ENCODE results near the gene CYLD. TPM values are rescaled to one million over a fixed set of nuclear protein-coding genes. Genes with fewer than 3 reads are reported as not detected.

The CYLD gene
- total RNA-seq, 2 experiments from 2014 or later: 7.4 to 14.9 TPM

DNA sequence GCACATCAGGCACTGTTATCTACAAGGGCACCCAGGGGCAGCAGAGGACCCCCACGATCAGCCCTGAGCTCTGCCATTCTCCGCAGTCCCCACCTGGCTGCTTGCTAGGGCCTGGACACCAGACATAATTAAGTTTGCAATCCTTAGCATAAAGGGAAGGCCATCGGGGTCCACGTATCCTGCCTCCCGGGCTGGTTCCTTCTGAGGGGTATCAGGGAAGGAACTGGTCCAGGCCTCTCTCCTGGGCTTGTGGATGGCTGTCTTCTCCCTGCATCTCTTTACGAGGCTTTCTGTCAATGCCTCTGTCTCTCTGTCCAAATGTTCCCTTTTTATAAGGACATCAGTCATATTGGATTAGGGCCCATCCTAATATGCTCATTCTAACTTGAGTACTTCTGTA, 77.8 kb downstream of the CYLD start:
- Histone ChIP-seq H3K9me3 (ENCODE audit: low read length) (no peaks in the 10 kb centered on the region), H3K4me3 (ENCODE audit: low read depth, low read length, poor library complexity, severe bottlenecking) (no peak overlapping the region), H3K4me2 (ENCODE audit: low read length) (no peak overlapping the region), H3K36me3 (ENCODE audit: insufficient read depth, low read length) (no peaks in the 10 kb centered on the region), H2AFZ (ENCODE audit: low read length) (no peak overlapping the region), H3K9me2 (ENCODE audit: insufficient read depth, low read length) (no peaks in the 10 kb centered on the region), H4K20me1 (ENCODE audit: insufficient read depth, low read length) (no peaks in the 10 kb centered on the region), H3K27ac (ENCODE audit: low read depth, low read length, poor library complexity, severe bottlenecking) (no peak overlapping the region), H3K4me1 (ENCODE audit: insufficient read depth, low read length, poor library complexity, severe bottlenecking) (no peaks in the 10 kb centered on the region), H3K79me2 (ENCODE audit: insufficient read depth, low read depth, low read length) (no peaks in the 10 kb centered on the region)
- intact Hi-C loops (cut with micrococcal nuclease; ENCODE audit: unreplicated experiment): no loop called here
- no TSS peak for BruUV-seq (replicated peaks)
- ChIA-PET POLR2A (no interaction called here), CTCF (ENCODE audit: unreplicated experiment) (no interaction called here)
- no peak for DNase-seq (ENCODE audit: low spot score)
- TF ChIP-seq EZH2phosphoT487 (IDR thresholded peaks at IDR 0.05; ENCODE audit: borderline replicate concordance, low read depth, low read length): no peak
- TF ChIP-seq, protein P1, sequence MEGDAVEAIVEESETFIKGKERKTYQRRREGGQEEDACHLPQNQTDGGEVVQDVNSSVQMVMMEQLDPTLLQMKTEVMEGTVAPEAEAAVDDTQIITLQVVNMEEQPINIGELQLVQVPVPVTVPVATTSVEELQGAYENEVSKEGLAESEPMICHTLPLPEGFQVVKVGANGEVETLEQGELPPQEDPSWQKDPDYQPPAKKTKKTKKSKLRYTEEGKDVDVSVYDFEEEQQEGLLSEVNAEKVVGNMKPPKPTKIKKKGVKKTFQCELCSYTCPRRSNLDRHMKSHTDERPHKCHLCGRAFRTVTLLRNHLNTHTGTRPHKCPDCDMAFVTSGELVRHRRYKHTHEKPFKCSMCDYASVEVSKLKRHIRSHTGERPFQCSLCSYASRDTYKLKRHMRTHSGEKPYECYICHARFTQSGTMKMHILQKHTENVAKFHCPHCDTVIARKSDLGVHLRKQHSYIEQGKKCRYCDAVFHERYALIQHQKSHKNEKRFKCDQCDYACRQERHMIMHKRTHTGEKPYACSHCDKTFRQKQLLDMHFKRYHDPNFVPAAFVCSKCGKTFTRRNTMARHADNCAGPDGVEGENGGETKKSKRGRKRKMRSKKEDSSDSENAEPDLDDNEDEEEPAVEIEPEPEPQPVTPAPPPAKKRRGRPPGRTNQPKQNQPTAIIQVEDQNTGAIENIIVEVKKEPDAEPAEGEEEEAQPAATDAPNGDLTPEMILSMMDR (conservative IDR thresholded peaks at IDR 0.05; ENCODE audit: low read length): no peak

DNA sequence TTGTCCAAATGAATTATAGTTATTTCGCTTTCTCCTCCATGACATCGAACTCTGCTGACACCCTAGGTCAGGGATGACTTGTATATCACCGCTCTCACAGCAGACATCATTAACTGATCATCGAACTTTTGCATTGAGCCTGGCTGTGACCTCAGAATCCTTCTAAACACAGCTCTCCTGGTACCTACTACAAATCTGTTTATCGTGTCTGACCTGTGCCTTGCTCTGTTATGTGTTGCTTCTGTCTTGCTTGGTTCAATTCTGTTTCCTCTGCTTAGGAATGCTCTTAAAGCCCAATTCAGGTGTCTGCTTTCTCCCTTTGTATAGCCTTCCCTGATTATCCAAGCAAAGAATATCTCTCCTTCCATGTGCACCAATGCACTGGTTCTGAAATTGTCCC, 78.3 kb downstream of the CYLD start:
- Histone ChIP-seq H3K4me2 (ENCODE audit: low read length) (no peak overlapping the region), H3K79me2 (ENCODE audit: insufficient read depth, low read depth, low read length) (no peaks in the 10 kb centered on the region), H4K20me1 (ENCODE audit: insufficient read depth, low read length) (no peaks in the 10 kb centered on the region), H3K9me3 (ENCODE audit: low read length) (no peaks in the 10 kb centered on the region), H3K27ac (ENCODE audit: low read depth, low read length, poor library complexity, severe bottlenecking) (no peak overlapping the region), H3K9me2 (ENCODE audit: insufficient read depth, low read length) (no peaks in the 10 kb centered on the region), H3K4me3 (ENCODE audit: low read depth, low read length, poor library complexity, severe bottlenecking) (no peak overlapping the region), H2AFZ (ENCODE audit: low read length) (no peak overlapping the region), H3K36me3 (ENCODE audit: insufficient read depth, low read length) (no peaks in the 10 kb centered on the region), H3K4me1 (ENCODE audit: insufficient read depth, low read length, poor library complexity, severe bottlenecking) (no peaks in the 10 kb centered on the region)
- ChIA-PET CTCF (ENCODE audit: unreplicated experiment) (no interaction called here), POLR2A (no interaction called here)
- intact Hi-C loops (cut with micrococcal nuclease; ENCODE audit: unreplicated experiment): no loop called here
- no TSS peak for BruUV-seq (replicated peaks)
- no peak for DNase-seq (ENCODE audit: low spot score)
- TF ChIP-seq, protein P1 (conservative IDR thresholded peaks at IDR 0.05; ENCODE audit: low read length): no peak
- TF ChIP-seq EZH2phosphoT487 (IDR thresholded peaks at IDR 0.05; ENCODE audit: borderline replicate concordance, low read depth, low read length): no peak

DNA sequence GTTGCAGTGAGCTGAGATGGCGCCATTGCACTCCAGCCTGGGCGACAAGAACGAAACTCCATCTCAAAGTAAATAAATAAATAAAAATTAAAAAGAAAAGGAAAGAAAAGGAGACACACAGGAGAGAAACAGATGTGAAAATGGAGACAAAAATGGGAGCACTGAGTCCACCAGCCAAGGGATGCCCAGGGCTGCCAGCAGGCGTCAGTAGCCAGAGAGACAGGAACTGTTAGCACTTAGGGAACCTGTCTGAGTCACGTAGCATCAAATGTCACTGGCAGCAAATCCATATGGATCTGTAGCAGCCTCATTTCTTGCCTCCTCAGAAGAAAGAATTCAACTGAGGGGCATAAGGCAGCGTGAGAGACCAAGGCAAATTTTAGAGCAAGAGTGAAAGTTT, 79.7 kb downstream of the CYLD start:
- no peaks in the 10 kb centered on the region for H3K9me2 ChIP-seq (ENCODE audit: insufficient read depth, low read length)
- no TSS peak for BruUV-seq (replicated peaks)
- no peaks in the 10 kb centered on the region for H3K79me2 ChIP-seq (ENCODE audit: insufficient read depth, low read depth, low read length)
- H3K27ac ChIP-seq (ENCODE audit: low read depth, low read length, poor library complexity, severe bottlenecking): no peak overlapping the region
- no peak overlapping the region for H3K4me2 ChIP-seq (ENCODE audit: low read length)
- intact Hi-C loops (cut with micrococcal nuclease; ENCODE audit: unreplicated experiment): no loop called here
- no peaks in the 10 kb centered on the region for H3K9me3 ChIP-seq (ENCODE audit: low read length)
- ChIA-PET CTCF (ENCODE audit: unreplicated experiment) (no interaction called here), POLR2A (no interaction called here)
- DNase-seq (ENCODE audit: low spot score): no peak
- no peaks in the 10 kb centered on the region for H4K20me1 ChIP-seq (ENCODE audit: insufficient read depth, low read length)
- TF ChIP-seq EZH2phosphoT487 (IDR thresholded peaks at IDR 0.05; ENCODE audit: borderline replicate concordance, low read depth, low read length): no peak
- TF ChIP-seq, protein P1 (conservative IDR thresholded peaks at IDR 0.05; ENCODE audit: low read length): no peak
- no peaks in the 10 kb centered on the region for H3K4me1 ChIP-seq (ENCODE audit: insufficient read depth, low read length, poor library complexity, severe bottlenecking)
- H3K4me3 ChIP-seq (ENCODE audit: low read depth, low read length, poor library complexity, severe bottlenecking): no peak overlapping the region
- no peak overlapping the region for H2AFZ ChIP-seq (ENCODE audit: low read length)
- no peaks in the 10 kb centered on the region for H3K36me3 ChIP-seq (ENCODE audit: insufficient read depth, low read length)
